Neural crest cell (in vitro differentiated cells): ENCODE results near the gene CNTN5. TPM values are rescaled to one million over a fixed set of nuclear protein-coding genes. Genes with fewer than 3 reads are reported as not detected.
A peak's percentile ranks its signal among the peaks of the same experiment; 100 is the strongest.

ENCODE experiments used
- DNase-seq: peaks from one replicate; pipeline ENCODE4 v3.0.0; 2021; ENCODE audit warnings: low read depth, mixed read lengths, low spot score
- H3K27ac Mint-ChIP-seq: one replicate; pipeline ENCODE4 v1.8.0; 2021; ENCODE audit warnings: mild to moderate bottlenecking, mixed read lengths; ENCODE audit not compliant: unreplicated experiment
- H3K27me3 Mint-ChIP-seq: 2 replicates; pipeline ENCODE4 v1.8.0; 2021; ENCODE audit warnings: low read depth, mild to moderate bottlenecking, mixed read lengths
- H3K36me3 Mint-ChIP-seq: 2 replicates; pipeline ENCODE4 v1.8.0; 2021; ENCODE audit warnings: low read depth, mild to moderate bottlenecking, mixed read lengths
- H3K4me1 Mint-ChIP-seq: 2 replicates; pipeline ENCODE4 v1.8.0; 2021; ENCODE audit warnings: mixed read lengths
- H3K4me3 Mint-ChIP-seq: one replicate; pipeline ENCODE4 v1.8.0; 2021; ENCODE audit warnings: mild to moderate bottlenecking, mixed read lengths
- H3K9me3 Mint-ChIP-seq: 2 replicates; pipeline ENCODE4 v1.8.0; 2021; ENCODE audit warnings: mixed read lengths
- total RNA-seq: library from RNA; stranded (reverse); gene quantifications from 2 replicates; pipeline ENCODE4 v1.2.1, GENCODE V29; 2021
- TF ChIP-seq, protein P1 (sequence below): fragments of 200-600 bp; sonication (generic); conservative IDR thresholded peaks from 2 replicates; pipeline ENCODE4 v1.5.0; 2021; ENCODE audit warnings: antibody characterized with exemption, mild to moderate bottlenecking

The CNTN5 gene
- total RNA-seq, 1 donor from 2014 or later = not detected

DNA sequence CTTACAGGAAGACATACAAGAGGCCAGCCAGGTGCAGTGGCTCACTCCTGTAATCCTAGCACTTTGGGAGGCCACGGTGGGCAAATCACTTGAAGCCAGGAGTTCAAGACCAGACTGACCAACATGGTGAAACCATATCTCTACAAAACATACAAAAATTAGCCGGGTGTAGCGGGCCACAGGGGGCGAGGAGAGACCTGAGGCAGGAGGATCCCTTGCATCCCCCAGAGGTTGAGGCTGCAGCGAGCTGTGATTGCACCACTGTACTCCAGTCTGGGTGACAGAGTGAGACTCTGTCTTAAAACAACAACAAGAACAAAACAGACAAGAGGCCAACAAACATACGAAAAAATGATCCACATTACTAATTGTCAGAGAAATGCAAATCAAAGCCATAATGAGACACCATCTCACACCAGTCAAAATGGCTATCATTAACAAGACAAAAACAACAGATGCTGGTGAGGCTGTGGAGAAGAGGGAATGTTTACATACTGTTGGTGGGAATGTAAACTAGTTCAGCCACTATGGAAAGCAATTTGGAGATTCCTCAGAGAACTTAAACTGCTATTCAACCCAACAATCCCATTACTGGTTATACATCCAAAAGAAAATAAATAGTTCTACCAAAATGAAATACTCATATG lies 1167.5 kb downstream of the CNTN5 start:
- no peaks in the 10 kb centered on the region for H3K4me1 Mint-ChIP-seq
- no peaks in the 10 kb centered on the region for H3K9me3 Mint-ChIP-seq
- no peak for DNase-seq
- H3K4me3 Mint-ChIP-seq = no peak overlapping the region
- no peaks in the 10 kb centered on the region for H3K27me3 Mint-ChIP-seq
- no peaks in the 10 kb centered on the region for H3K36me3 Mint-ChIP-seq
- TF ChIP-seq, protein P1, sequence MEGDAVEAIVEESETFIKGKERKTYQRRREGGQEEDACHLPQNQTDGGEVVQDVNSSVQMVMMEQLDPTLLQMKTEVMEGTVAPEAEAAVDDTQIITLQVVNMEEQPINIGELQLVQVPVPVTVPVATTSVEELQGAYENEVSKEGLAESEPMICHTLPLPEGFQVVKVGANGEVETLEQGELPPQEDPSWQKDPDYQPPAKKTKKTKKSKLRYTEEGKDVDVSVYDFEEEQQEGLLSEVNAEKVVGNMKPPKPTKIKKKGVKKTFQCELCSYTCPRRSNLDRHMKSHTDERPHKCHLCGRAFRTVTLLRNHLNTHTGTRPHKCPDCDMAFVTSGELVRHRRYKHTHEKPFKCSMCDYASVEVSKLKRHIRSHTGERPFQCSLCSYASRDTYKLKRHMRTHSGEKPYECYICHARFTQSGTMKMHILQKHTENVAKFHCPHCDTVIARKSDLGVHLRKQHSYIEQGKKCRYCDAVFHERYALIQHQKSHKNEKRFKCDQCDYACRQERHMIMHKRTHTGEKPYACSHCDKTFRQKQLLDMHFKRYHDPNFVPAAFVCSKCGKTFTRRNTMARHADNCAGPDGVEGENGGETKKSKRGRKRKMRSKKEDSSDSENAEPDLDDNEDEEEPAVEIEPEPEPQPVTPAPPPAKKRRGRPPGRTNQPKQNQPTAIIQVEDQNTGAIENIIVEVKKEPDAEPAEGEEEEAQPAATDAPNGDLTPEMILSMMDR = no peak
- no peak overlapping the region for H3K27ac Mint-ChIP-seq

DNA sequence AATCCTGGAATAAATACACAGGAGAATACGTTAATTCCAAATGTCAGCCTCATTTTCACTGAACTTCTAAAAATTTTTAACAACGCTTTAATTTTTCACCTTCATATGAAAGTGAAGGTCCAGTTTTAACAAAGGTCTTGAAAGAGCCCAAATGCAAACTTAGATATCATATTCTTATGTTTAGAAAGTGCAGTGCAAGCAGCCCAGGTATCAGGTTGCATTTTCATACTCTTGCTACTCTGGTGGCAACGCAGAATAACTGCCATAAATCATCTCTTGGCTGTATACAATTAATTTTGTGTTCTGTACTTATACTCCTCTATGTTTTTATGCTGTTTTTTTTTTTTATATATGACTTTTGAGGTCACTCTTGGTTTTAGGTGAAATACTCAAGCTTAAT lies 1169.6 kb downstream of the CNTN5 start:
- Mint-ChIP-seq H3K9me3 (no peaks in the 10 kb centered on the region), H3K36me3 (no peaks in the 10 kb centered on the region), H3K4me1 (no peaks in the 10 kb centered on the region), H3K4me3 (no peak overlapping the region), H3K27me3 (no peaks in the 10 kb centered on the region), H3K27ac (no peak overlapping the region)
- TF ChIP-seq, protein P1 = no peak
- DNase-seq = no peak

DNA sequence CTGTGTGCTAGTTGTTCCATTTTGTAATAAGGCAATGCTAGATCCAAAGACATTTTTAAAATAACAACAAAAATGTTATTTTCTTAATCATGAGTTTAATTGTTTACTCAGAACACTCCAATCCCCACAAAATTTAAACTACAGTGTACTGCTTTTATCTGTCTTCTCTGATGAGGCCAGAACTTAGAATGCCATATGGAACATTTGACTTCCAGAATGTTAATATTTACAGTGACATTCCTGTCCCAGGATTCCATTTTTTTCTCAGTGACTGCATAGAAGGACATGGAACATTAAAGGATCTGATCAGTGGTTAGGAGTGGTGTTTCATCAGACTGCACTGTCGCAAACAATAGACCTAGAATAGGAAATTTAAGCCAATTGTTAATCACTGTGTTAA lies 1171.4 kb downstream of the CNTN5 start:
- Mint-ChIP-seq H3K27me3 (no peaks in the 10 kb centered on the region), H3K27ac (no peak overlapping the region), H3K4me1 (no peaks in the 10 kb centered on the region), H3K9me3 (no peaks in the 10 kb centered on the region), H3K4me3 (no peak overlapping the region), H3K36me3 (no peaks in the 10 kb centered on the region)
- DNase-seq = no peak
- TF ChIP-seq, protein P1 = no peak

DNA sequence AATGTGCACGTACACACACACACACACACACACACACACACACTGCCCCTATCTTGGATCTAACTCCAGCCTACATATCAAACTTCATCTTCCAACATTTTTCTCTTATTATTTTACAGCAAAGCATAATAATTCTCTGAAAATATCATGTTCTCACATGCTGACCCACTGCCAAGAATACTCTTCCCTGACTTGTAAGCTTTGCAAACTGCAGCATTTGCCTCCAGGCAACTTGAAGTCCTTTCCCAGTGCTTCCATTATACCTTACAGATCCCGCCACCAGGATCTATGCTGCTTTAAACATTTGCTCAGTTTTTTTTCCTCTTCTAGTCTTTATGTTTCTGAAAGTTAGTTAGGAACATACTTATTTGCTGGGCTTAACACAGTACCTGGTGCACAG lies 1183.0 kb downstream of the CNTN5 start:
- H3K4me3 Mint-ChIP-seq = no peak overlapping the region
- peak overlapping the region; percentile 5 for H3K27ac Mint-ChIP-seq
- H3K4me1 Mint-ChIP-seq = no peaks in the 10 kb centered on the region
- H3K9me3 Mint-ChIP-seq = no peaks in the 10 kb centered on the region
- no peaks in the 10 kb centered on the region for H3K27me3 Mint-ChIP-seq
- DNase-seq = no peak
- TF ChIP-seq, protein P1 = no peak
- H3K36me3 Mint-ChIP-seq = no peaks in the 10 kb centered on the region

DNA sequence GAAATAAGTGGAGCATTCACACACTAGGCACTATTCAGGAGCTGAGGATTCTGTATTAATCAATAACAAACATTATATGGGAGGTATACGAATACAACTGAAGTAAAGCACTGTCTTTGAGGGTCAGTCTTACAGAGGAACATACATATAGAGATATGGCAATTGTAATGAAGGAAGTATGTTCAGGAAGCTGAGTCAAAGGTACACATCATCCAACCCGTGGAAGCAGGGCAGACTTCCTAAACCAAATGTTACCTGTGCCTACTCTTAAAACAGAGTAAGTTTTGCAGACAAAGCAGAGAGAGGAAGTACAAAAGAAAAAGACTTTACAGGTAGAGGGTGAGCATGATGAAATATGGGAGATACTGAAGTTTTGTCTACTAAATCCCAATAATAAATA lies 1185.2 kb downstream of the CNTN5 start:
- TF ChIP-seq, protein P1 = no peak
- Mint-ChIP-seq H3K27me3 (no peaks in the 10 kb centered on the region), H3K4me3 (no peak overlapping the region), H3K4me1 (no peaks in the 10 kb centered on the region), H3K27ac (no peak overlapping the region), H3K36me3 (no peaks in the 10 kb centered on the region), H3K9me3 (no peaks in the 10 kb centered on the region)
- no peak for DNase-seq
